Muscle of back (tissue), 11 donors: Measurements from ENCODE around the gene WDR6. TPM values are rescaled to one million over a fixed set of nuclear protein-coding genes. Genes with fewer than 3 reads are reported as not detected.

ENCODE experiments used
- DNase-seq, 3 donors: peaks; one replicate each; pipeline versions ENCODE4 v3.0.0 to v3.0.0-alpha.2; 2013
- polyA plus RNA-seq, 10 donors: library from polyadenylated mRNA; unstranded; fragments of 120-200 nt; gene quantifications; one replicate each; pipeline ENCODE4 v1.2.1, GENCODE V29; 2013; ENCODE audit not compliant: insufficient read length in 10 of 10

Gene WDR6
- polyA plus RNA-seq, 10 donors: 92.1 to 147 (median 106) TPM

GRCh38 chr3:49025793-49026520 lies 18.8 kb downstream of the WDR6 start:
- DNase-seq: no peak

GRCh38 chr3:49026536-49026935 lies 19.3 kb downstream of the WDR6 start:
- DNase-seq: no peak

- no peak for DNase-seq
Measured at GRCh38 chr3:49027634-49028033, 20.4 kb downstream of the WDR6 start.

GRCh38 chr3:49028298-49028672 lies 21.1 kb downstream of the WDR6 start:
- DNase-seq: no peak

GRCh38 chr3:49028673-49029562 lies 21.7 kb downstream of the WDR6 start, which contains the start of gene IMPDH2:
Gene IMPDH2 (minus strand): TSS chr3:49029398. CDS start chr3:49029350, 48 bp downstream.
- DNase-seq: peak; percentile 93 to 98 (median 96)

GRCh38 chr3:49029563-49029884 lies 22.3 kb downstream of the WDR6 start:
- DNase-seq: no peak

- no peak for DNase-seq
Measured at GRCh38 chr3:49030321-49030720, 23.1 kb downstream of the WDR6 start.

- DNase-seq: no peak
Measured at GRCh38 chr3:49032646-49033304, 25.6 kb downstream of the WDR6 start.

GRCh38 chr3:49034650-49035049 lies 27.5 kb downstream of the WDR6 start:
- DNase-seq: no peak

- DNase-seq: no peak
Measured at GRCh38 chr3:49035281-49035680, 28.1 kb downstream of the WDR6 start.

GRCh38 chr3:49053543-49053942 lies 46.4 kb downstream of the WDR6 start:
- DNase-seq: no peak

- no peak for DNase-seq
Measured at GRCh38 chr3:49054344-49054862, 47.2 kb downstream of the WDR6 start.

GRCh38 chr3:49057268-49057667 lies 50.1 kb downstream of the WDR6 start:
- no peak for DNase-seq

- DNase-seq: no peak
Measured at GRCh38 chr3:49058011-49058410, 50.8 kb downstream of the WDR6 start.

Other genes starting within 250 kb of the WDR6 start
- gene PRKAR2A, start 159.5 kb upstream of the WDR6 start, polyA plus RNA-seq: 10 to 100 TPM; 30.2 to 47.0 (median 38.9) TPM
- gene SLC25A20, start 108.5 kb upstream of the WDR6 start, polyA plus RNA-seq: 10 to 100 TPM; 13.1 to 20.8 (median 16.0) TPM
- 10 to 100 TPM; 40.0 to 69.3 (median 56.1) TPM for gene ARIH2, start 88.5 kb upstream of the WDR6 start, polyA plus RNA-seq
- gene P4HTM, start 17.1 kb upstream of the WDR6 start, polyA plus RNA-seq: 10 to 100 TPM in 8 of 10 donors, 1 to 10 TPM in 2; 8.2 to 15.8 (median 12.7) TPM
- 10 to 100 TPM; 24.6 to 35.1 (median 29.1) TPM for gene DALRD3, start 11.2 kb downstream of the WDR6 start, polyA plus RNA-seq
- gene NDUFAF3, start 14.7 kb downstream of the WDR6 start, polyA plus RNA-seq: 10 to 100 TPM; 43.0 to 58.3 (median 51.6) TPM
- 100 to 1,000 TPM; 186 to 255 (median 241) TPM for gene IMPDH2, start 22.0 kb downstream of the WDR6 start, polyA plus RNA-seq
- 10 to 100 TPM; 47.5 to 63.6 (median 53.9) TPM for gene QRICH1, start 86.7 kb downstream of the WDR6 start, polyA plus RNA-seq
- 100 to 1,000 TPM; 227 to 289 (median 271) TPM for gene QARS1, start 97.4 kb downstream of the WDR6 start, polyA plus RNA-seq
- 10 to 100 TPM; 28.5 to 37.0 (median 32.0) TPM for gene USP19, start 113.4 kb downstream of the WDR6 start, polyA plus RNA-seq
- gene LAMB2, start 125.7 kb downstream of the WDR6 start, polyA plus RNA-seq: 100 to 1,000 TPM; 258 to 439 (median 333) TPM
- 10 to 100 TPM; 11.4 to 18.8 (median 14.0) TPM for gene CCDC71, start 158.9 kb downstream of the WDR6 start, polyA plus RNA-seq
- gene KLHDC8B, start 164.2 kb downstream of the WDR6 start, polyA plus RNA-seq: 100 to 1,000 TPM in 4 of 10 donors, 10 to 100 TPM in 6; 64.9 to 114 (median 89.6) TPM